Pancreas (tissue), 10 donors: ENCODE data around the gene CASZ1. TPM values are rescaled to one million over a fixed set of nuclear protein-coding genes. Genes with fewer than 3 reads are reported as not detected.

Experiments used
- ATAC-seq, 4 donors: fragments of 200-7000 bp; cut with Tn5 transposase; one replicate each; pipeline versions ENCODE4 v1.8.0 to v1.9.1; 2020; ENCODE audit warnings: mild to moderate bottlenecking in 4 of 4, moderate library complexity in 4 of 4
- DNase-seq, 6 donors: peaks; one replicate each; pipeline ENCODE4 v3.0.0-alpha.2; 2020
- FAIRE-seq: peaks from 2 replicates; lab custom pipeline; 2012; peaks lifted over from hg19 to GRCh38; lab: Jason Lieb, UNC
- H3K27ac ChIP-seq, 4 donors: fragments of 200-600 bp; sonication (generic); 1 replicate in 3 of 4; 2 replicates in 1 of 4; pipeline versions ENCODE4 v1.5.0 to v1.8.0; 2020
- H3K27me3 ChIP-seq, 4 donors: fragments of 200-600 bp; one replicate each; pipeline ENCODE4 v1.8.0; 2021
- H3K36me3 ChIP-seq, 3 donors: fragments of 200-600 bp; sonication (generic) in 1 of 3; one replicate each; pipeline versions ENCODE4 v1.5.0 to v1.8.0; 2020 to 2021
- H3K4me1 ChIP-seq, 3 donors: fragments of 200-600 bp; one replicate each; pipeline ENCODE4 v1.8.0; 2021
- H3K4me3 ChIP-seq, 4 donors: fragments of 200-600 bp; sonication (generic) in 2 of 4; one replicate each; pipeline versions ENCODE4 v1.5.0 to v1.8.0; 2020 to 2021
- H3K9me3 ChIP-seq, 4 donors: fragments of 200-600 bp; one replicate each; pipeline ENCODE4 v1.8.0; 2021
- WGBS, 2 donors: extraction: QIAGEN DNeasy Blood & Tissue Kit; methylation state at CpG; one replicate each; pipeline ENCODE4 v1.1.7; 2013; 5-methylcytosine and 5-hydroxymethylcytosine counted together
- intact Hi-C, 3 donors: fragments of 100-400 bp; cut with DNase I; formaldehyde crosslinking; loops; one replicate each; pipeline versions ENCODE4 v1.11.1 to v1.14.2; 2022
- polyA plus RNA-seq, 2 donors: library from polyadenylated mRNA; stranded (reverse); fragments of 200-250 nt; gene quantifications; one replicate each; pipeline ENCODE4 v1.2.3, GENCODE V29; 2013
- total RNA-seq, 6 donors: library from RNA; stranded (reverse); fragmentation: NEBNext Ultra II Directional in 4 of 6; extraction: Animal tissue kit (Norgen Biotek cat#: 25700) in 4 of 6; gene quantifications; one replicate each; pipeline versions ENCODE4 v1.2.1 to v1.2.4, GENCODE V29; 2021 to 2023
- TF ChIP-seq, protein P1 (sequence below), 4 donors: fragments of 200-600 bp; sonication (generic) in 3 of 4; IDR thresholded peaks; one replicate each; pipeline versions ENCODE4 v1.5.0 to v1.8.0; 2021; ENCODE audit warnings: antibody characterized with exemption in 4 of 4
- donor health status: healthy with polysubstance abuse.
- donor health status: DM: no; HTN: no; CAD: no; lungs with moderate emphysema.
- donor health status: DM: no; HTN: no; CAD: no.
- donor health status: control.
- donor health status: control.
- donor health status: Bipolar disorder and iron deficiency.
- donor health status: DM: yes; HTN: yes; CAD: no.
- donor health status: DM: no; HTN: no; CAD: no.
- donor health status: DM: no; HTN: no; CAD: no.
- donor health status: DM: yes; HTN: yes; CAD: no.

The CASZ1 gene
- total and polyA plus RNA-seq, 8 donors = 6.7 to 18.9 (median 13.8) TPM

- peak; percentile 81 to 92 (median 90) for ATAC-seq
- Histone ChIP-seq H3K9me3 (no peaks in the 10 kb centered on the region), H3K27ac (peak overlapping the region; percentile 55 to 85 (median 74)), H3K4me1 (peaks cover 4 to 20% (median 6%) of the 10 kb centered on the region in 3 donors), H3K27me3 (no peaks in the 10 kb centered on the region), H3K36me3 (no peaks in the 10 kb centered on the region), H3K4me3 (peak overlapping the region in 1 of 4 donors; percentile 25)
- DNase-seq = peak; percentile 63 to 83 (median 70)
- intact Hi-C loops = no loop called here
- TF ChIP-seq, protein P1, sequence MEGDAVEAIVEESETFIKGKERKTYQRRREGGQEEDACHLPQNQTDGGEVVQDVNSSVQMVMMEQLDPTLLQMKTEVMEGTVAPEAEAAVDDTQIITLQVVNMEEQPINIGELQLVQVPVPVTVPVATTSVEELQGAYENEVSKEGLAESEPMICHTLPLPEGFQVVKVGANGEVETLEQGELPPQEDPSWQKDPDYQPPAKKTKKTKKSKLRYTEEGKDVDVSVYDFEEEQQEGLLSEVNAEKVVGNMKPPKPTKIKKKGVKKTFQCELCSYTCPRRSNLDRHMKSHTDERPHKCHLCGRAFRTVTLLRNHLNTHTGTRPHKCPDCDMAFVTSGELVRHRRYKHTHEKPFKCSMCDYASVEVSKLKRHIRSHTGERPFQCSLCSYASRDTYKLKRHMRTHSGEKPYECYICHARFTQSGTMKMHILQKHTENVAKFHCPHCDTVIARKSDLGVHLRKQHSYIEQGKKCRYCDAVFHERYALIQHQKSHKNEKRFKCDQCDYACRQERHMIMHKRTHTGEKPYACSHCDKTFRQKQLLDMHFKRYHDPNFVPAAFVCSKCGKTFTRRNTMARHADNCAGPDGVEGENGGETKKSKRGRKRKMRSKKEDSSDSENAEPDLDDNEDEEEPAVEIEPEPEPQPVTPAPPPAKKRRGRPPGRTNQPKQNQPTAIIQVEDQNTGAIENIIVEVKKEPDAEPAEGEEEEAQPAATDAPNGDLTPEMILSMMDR (IDR thresholded peaks at IDR 0.05) = no peak
- WGBS, 2 donors = 32 to 35% methylated on average over 15 of the region's 15 CpGs
- no peak for FAIRE-seq
Measured at GRCh38 chr1:10814976-10815857, 18.8 kb upstream of the CASZ1 start.

GRCh38 chr1:10814312-10814711 is 17.9 kb upstream of the CASZ1 start:
- Histone ChIP-seq H3K9me3 (no peaks in the 10 kb centered on the region), H3K36me3 (no peaks in the 10 kb centered on the region), H3K4me3 (no peak overlapping the region), H3K27ac (no peak overlapping the region), H3K4me1 (peaks cover 4 to 20% (median 6%) of the 10 kb centered on the region in 3 donors), H3K27me3 (no peaks in the 10 kb centered on the region)
- TF ChIP-seq, protein P1 (IDR thresholded peaks at IDR 0.05) = no peak
- DNase-seq (peak in 1 of 6 donors; percentile 24), ATAC-seq (no peak), FAIRE-seq (no peak)
- 79 to 81% methylated on average over 10 of the region's 10 CpGs for WGBS, 2 donors
- intact Hi-C loops = no loop called here

GRCh38 chr1:10813799-10814198 is 17.4 kb upstream of the CASZ1 start:
- H3K9me3 ChIP-seq = no peaks in the 10 kb centered on the region
- H3K4me3 ChIP-seq = no peak overlapping the region
- H3K4me1 ChIP-seq = peaks cover 4 to 20% (median 6%) of the 10 kb centered on the region in 3 donors
- FAIRE-seq (no peak), DNase-seq (peak in 1 of 6 donors; percentile 47), ATAC-seq (no peak)
- no peaks in the 10 kb centered on the region for H3K27me3 ChIP-seq
- H3K36me3 ChIP-seq = no peaks in the 10 kb centered on the region
- intact Hi-C loops = no loop called here
- TF ChIP-seq, protein P1 (IDR thresholded peaks at IDR 0.05) = no peak
- 87 to 89% methylated on average over 14 of the region's 14 CpGs for WGBS, 2 donors
- no peak overlapping the region for H3K27ac ChIP-seq

- intact Hi-C loops = no loop called here
- 84 to 93% methylated on average over 11 of the region's 11 CpGs for WGBS, 2 donors
- ATAC-seq = no peak
Measured at GRCh38 chr1:10812387-10812915, 16.0 kb upstream of the CASZ1 start.

More at GRCh38 chr1:10812387-10812915, 16.0 kb upstream of the CASZ1 start:
- no peaks in the 10 kb centered on the region for H3K9me3 ChIP-seq
- DNase-seq = peak in 1 of 6 donors; percentile 34
- peaks cover 4 to 20% (median 6%) of the 10 kb centered on the region in 3 donors for H3K4me1 ChIP-seq
- no peak for FAIRE-seq
- H3K4me3 ChIP-seq = no peak overlapping the region
- no peaks in the 10 kb centered on the region for H3K36me3 ChIP-seq
- TF ChIP-seq, protein P1 (IDR thresholded peaks at IDR 0.05) = no peak
- no peaks in the 10 kb centered on the region for H3K27me3 ChIP-seq
- no peak overlapping the region for H3K27ac ChIP-seq
